Suppressor macrophage (primary cell): ENCODE data around the gene CFAP119.
"Not testable (repeated sequence)": the region's sequence is repeated elsewhere in the genome, so short reads cannot be mapped to it uniquely, and the experiment has no call there.

Experiments
- DNase-seq, 4 experiments: peaks; one replicate each; pipeline ENCODE4 v3.0.0-alpha.2; 2020 to 2022
- total RNA-seq, 17 experiments: gene quantifications; one replicate each; lab custom pipeline; 2026; ENCODE audit warnings: mixed read lengths in 6 of 17, inconsistent platforms in 3 of 17; lab: John Stamatoyannopoulos, UW

The CFAP119 gene
- 0.54 to 5.3 (median 1.6) reads per million in 17 experiments for total RNA-seq

- DNase-seq = peak; percentile 96 to 99 (median 98)
Measured at GRCh38 chr16:30761928-30762902, at the start of gene CFAP119, which contains the start of gene RNF40. Gene CFAP119, minus strand, starts transcription at chr16:30762062. Its CDS starts 314 bp downstream, at chr16:30761748. Gene RNF40, plus strand, starts transcription at chr16:30762322. Its CDS starts 224 bp downstream, at chr16:30762546.

GRCh38 chr16:30809675-30810074 is 47.8 kb upstream of the CFAP119 start:
- DNase-seq = not testable (repeated sequence)

GRCh38 chr16:30808890-30809426 is 47.1 kb upstream of the CFAP119 start:
- not testable (repeated sequence) for DNase-seq

- DNase-seq = peak in 3 of 4 experiments; percentile 45 to 85 (median 85)
Measured at GRCh38 chr16:30808146-30808545, 46.3 kb upstream of the CFAP119 start.

GRCh38 chr16:30805370-30806169 is 43.7 kb upstream of the CFAP119 start:
- DNase-seq = peak; percentile 80 to 93 (median 88)

GRCh38 chr16:30805056-30805369 is 43.2 kb upstream of the CFAP119 start:
- DNase-seq = peak in 2 of 4 experiments; percentile 26 to 60

GRCh38 chr16:30802936-30803335 is 41.1 kb upstream of the CFAP119 start:
- peak in 3 of 4 experiments; percentile 44 to 63 (median 49) for DNase-seq

- no peak for DNase-seq
Measured at GRCh38 chr16:30797670-30798309, 35.9 kb upstream of the CFAP119 start.

GRCh38 chr16:30794634-30795033 is 32.8 kb upstream of the CFAP119 start:
- no peak for DNase-seq

- no peak for DNase-seq
Measured at GRCh38 chr16:30793508-30794069, 31.7 kb upstream of the CFAP119 start.

GRCh38 chr16:30787613-30788378 is 25.9 kb upstream of the CFAP119 start:
- peak in 2 of 4 experiments; percentile 34 to 38 for DNase-seq

GRCh38 chr16:30786936-30787612 is 25.2 kb upstream of the CFAP119 start, which contains the start of gene ZNF629:
Gene ZNF629, minus strand, starts transcription at chr16:30787205. Its CDS starts 2,723 bp downstream, at chr16:30784482.
- peak; percentile 55 to 81 (median 72) for DNase-seq

- peak; percentile 47 to 78 (median 66) for DNase-seq
Measured at GRCh38 chr16:30786115-30786935, 24.5 kb upstream of the CFAP119 start.

- no peak for DNase-seq
Measured at GRCh38 chr16:30785126-30786106, 23.6 kb upstream of the CFAP119 start.

GRCh38 chr16:30784215-30784614 is 22.4 kb upstream of the CFAP119 start:
- DNase-seq = no peak

GRCh38 chr16:30783280-30784109 is 21.6 kb upstream of the CFAP119 start:
- no peak for DNase-seq
